PC-9 (cell line): ENCODE results near the gene C21orf58. TPM values are rescaled to one million over a fixed set of nuclear protein-coding genes. Genes with fewer than 3 reads are reported as not detected.

Source experiments
- BruUV-seq: library from RNA; stranded (reverse); fragments of 400-500 nt; replicated peaks from 2 replicates; lab custom pipeline; 2021; lab: Mats Ljungman, UMichigan
- CTCF ChIA-PET: fragments of 300-600 bp; sonication (Branson Sonifier 250); formaldehyde crosslinking; loops from one replicate; lab custom pipeline; 2022; ENCODE audit warnings: antibody characterized with exemption; lab: Charles Lee
- POLR2A ChIA-PET: fragments of 300-600 bp; sonication (Branson Sonifier 250); formaldehyde crosslinking; loops from one replicate; lab custom pipeline; 2022; ENCODE audit warnings: antibody characterized with exemption; ENCODE audit not compliant: unreplicated experiment; lab: Charles Lee
- DNase-seq, 2 experiments: peaks; one replicate each; pipeline versions ENCODE4 v3.0.0 to v3.0.0-alpha.2; 2015 to 2022; ENCODE audit warnings: mixed read lengths in 1 of 2
- H2AFZ ChIP-seq: fragments of 200-600 bp; sonication (generic); 2 replicates; pipeline ENCODE4 v1.8.1; 2017; ENCODE audit warnings: antibody characterized with exemption
- H3F3A ChIP-seq: fragments of 200-600 bp; sonication (generic); 2 replicates; pipeline ENCODE4 v1.8.1; 2017; ENCODE audit warnings: antibody characterized with exemption, mild to moderate bottlenecking, low read depth; ENCODE audit not compliant: insufficient read depth
- H3K27ac ChIP-seq: fragments of 200-600 bp; sonication (generic); 2 replicates; pipeline ENCODE4 v1.6.1; 2016; ENCODE audit warnings: mixed run types
- H3K27me3 ChIP-seq: fragments of 200-600 bp; sonication (generic); 2 replicates; pipeline ENCODE4 v1.6.1; 2016; ENCODE audit warnings: low read depth, mixed run types; ENCODE audit not compliant: insufficient read depth
- H3K36me3 ChIP-seq: fragments of 200-600 bp; sonication (generic); 2 replicates; pipeline ENCODE4 v1.6.1; 2016; ENCODE audit warnings: low read depth, mixed run types
- H3K4me1 ChIP-seq: fragments of 200-600 bp; sonication (generic); replicated peaks from 2 replicates; pipeline ENCODE4 v1.6.1; 2016; ENCODE audit warnings: mixed run types; ENCODE audit not compliant: insufficient read depth
- H3K4me2 ChIP-seq: fragments of 200-600 bp; sonication (generic); 2 replicates; pipeline ENCODE4 v1.6.1; 2017; ENCODE audit warnings: mixed run types
- H3K4me3 ChIP-seq: fragments of 200-600 bp; sonication (generic); 2 replicates; pipeline ENCODE4 v1.6.1; 2016; ENCODE audit warnings: mixed run types
- H3K79me2 ChIP-seq: fragments of 200-600 bp; sonication (generic); 2 replicates; pipeline ENCODE4 v1.6.1; 2017; ENCODE audit warnings: low read depth, mixed run types
- H3K9me2 ChIP-seq: fragments of 200-600 bp; sonication (generic); 2 replicates; pipeline ENCODE4 v1.8.1; 2017; ENCODE audit warnings: mild to moderate bottlenecking; ENCODE audit not compliant: insufficient read depth
- H3K9me3 ChIP-seq: fragments of 200-600 bp; sonication (generic); 2 replicates; pipeline ENCODE4 v1.8.1; 2016; ENCODE audit warnings: low read depth; ENCODE audit not compliant: insufficient read depth
- H4K20me1 ChIP-seq: fragments of 200-600 bp; sonication (generic); 2 replicates; pipeline ENCODE4 v1.8.1; 2017; ENCODE audit not compliant: insufficient read depth
- EZH2 ChIP-seq: fragments of 200-600 bp; sonication (generic); IDR thresholded peaks from 2 replicates; pipeline ENCODE4 v1.8.0; 2017; ENCODE audit warnings: antibody characterized with exemption, low read depth
- intact Hi-C: fragments of 100-400 bp; cut with micrococcal nuclease; formaldehyde crosslinking; loops from one replicate; pipeline ENCODE4 v1.10.0; 2022; ENCODE audit not compliant: unreplicated experiment
- total RNA-seq: library from RNA; stranded (reverse); gene quantifications from 2 replicates; pipeline ENCODE4 v1.2.3, GENCODE V29; 2021
- TF ChIP-seq, protein P1 (sequence below): fragments of 200-600 bp; sonication (generic); conservative IDR thresholded peaks from 2 replicates; pipeline ENCODE4 v1.6.1; 2017; ENCODE audit warnings: mixed run types, antibody characterized with exemption, mild to moderate bottlenecking, moderate library complexity

The C21orf58 gene
- total RNA-seq, 1 experiment from 2014 or later, result 28.9 TPM

DNA sequence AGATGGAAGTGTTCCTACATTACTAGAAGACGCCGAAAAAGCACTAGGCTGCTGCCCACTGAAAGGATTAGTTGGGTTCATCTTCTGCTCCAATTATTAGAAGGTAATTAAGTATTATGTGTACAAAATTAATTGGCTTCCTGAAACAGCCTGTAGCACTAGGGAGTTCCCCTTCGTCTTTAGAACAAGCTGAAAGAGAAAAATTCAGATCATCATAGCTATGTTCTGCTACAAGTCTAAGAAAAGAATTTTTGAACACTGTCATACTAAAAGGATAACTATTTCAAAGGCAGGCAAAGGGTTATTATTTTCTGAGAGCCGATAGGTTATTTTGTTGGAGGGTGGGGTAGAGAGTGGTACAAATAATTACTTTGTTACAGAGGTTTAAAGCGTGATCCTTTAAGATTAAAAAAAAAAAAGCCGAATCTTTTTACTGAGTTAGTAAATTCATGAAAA lies 38.4 kb downstream of the C21orf58 start, which contains the start of gene MCM3AP:
TSS of gene MCM3AP (minus strand) at position 406 of the 456 bp plus-strand sequence. CDS start at position 81, 325 bp downstream.
- H3K27me3 ChIP-seq, result no peaks in the 10 kb centered on the region
- peak within 1 kb of the TSS; percentile 69 for H3K4me3 ChIP-seq
- no peak for DNase-seq
- peak within 1 kb of the TSS; percentile 70 for H3K27ac ChIP-seq
- CTCF ChIA-PET, result no interaction called here
- H3K4me1 ChIP-seq, result peaks cover 29% of the 10 kb centered on the region
- peak within 1 kb of the TSS; percentile 77 for H2AFZ ChIP-seq
- intact Hi-C loops, result loop anchor here (10.0 kb wide), 1 partner anchor 140 kb away; no protein-coding TSS in a partner anchor
- H3K36me3 ChIP-seq, result no peaks in the 10 kb centered on the region; the same call in 1 of the 2 replicates
- H3K9me2 ChIP-seq, result no peaks in the 10 kb centered on the region
- peak within 1 kb of the TSS; percentile 94 for H3K4me2 ChIP-seq
- no peak for TF ChIP-seq EZH2
- TF ChIP-seq, protein P1, sequence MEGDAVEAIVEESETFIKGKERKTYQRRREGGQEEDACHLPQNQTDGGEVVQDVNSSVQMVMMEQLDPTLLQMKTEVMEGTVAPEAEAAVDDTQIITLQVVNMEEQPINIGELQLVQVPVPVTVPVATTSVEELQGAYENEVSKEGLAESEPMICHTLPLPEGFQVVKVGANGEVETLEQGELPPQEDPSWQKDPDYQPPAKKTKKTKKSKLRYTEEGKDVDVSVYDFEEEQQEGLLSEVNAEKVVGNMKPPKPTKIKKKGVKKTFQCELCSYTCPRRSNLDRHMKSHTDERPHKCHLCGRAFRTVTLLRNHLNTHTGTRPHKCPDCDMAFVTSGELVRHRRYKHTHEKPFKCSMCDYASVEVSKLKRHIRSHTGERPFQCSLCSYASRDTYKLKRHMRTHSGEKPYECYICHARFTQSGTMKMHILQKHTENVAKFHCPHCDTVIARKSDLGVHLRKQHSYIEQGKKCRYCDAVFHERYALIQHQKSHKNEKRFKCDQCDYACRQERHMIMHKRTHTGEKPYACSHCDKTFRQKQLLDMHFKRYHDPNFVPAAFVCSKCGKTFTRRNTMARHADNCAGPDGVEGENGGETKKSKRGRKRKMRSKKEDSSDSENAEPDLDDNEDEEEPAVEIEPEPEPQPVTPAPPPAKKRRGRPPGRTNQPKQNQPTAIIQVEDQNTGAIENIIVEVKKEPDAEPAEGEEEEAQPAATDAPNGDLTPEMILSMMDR, result no peak
- peaks cover 41% of the 10 kb centered on the region for H3K79me2 ChIP-seq
- POLR2A ChIA-PET, result no interaction called here
- BruUV-seq, result no TSS peak
- H3K9me3 ChIP-seq, result no peaks in the 10 kb centered on the region
- peaks cover 8% of the 10 kb centered on the region; the same call in 1 of the 2 replicates for H4K20me1 ChIP-seq
- peaks cover 17% of the 10 kb centered on the region; the same call in 1 of the 2 replicates for H3F3A ChIP-seq

DNA sequence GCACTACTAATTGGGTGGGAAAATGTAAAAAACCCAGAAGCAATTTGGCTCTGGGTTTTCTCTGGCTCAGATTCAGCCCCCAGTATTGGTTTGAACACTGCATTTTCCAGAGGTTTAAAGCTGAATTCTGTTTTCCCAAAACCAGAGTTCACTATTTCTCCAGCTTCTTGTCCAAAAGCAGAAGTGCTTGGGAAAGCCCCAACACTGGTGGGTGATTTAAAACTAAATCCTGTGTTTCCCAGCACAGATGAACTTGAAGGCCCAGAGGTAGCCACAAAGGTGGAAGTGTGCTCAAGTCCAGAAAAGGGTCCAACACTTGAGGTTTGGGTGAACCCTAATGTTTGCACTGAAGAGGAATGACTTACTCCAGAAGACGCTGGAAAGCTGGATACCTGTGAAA lies 38.9 kb downstream of the C21orf58 start:
- peaks cover 4% of the 10 kb centered on the region; the same call in 1 of the 2 replicates for H3K36me3 ChIP-seq
- H2AFZ ChIP-seq, result no peak overlapping the region
- no peak for DNase-seq
- H3K9me2 ChIP-seq, result no peaks in the 10 kb centered on the region
- no peak overlapping the region for H3K27ac ChIP-seq
- H4K20me1 ChIP-seq, result peaks cover 8% of the 10 kb centered on the region; the same call in 1 of the 2 replicates
- H3K27me3 ChIP-seq, result no peaks in the 10 kb centered on the region
- no peak for TF ChIP-seq EZH2
- TF ChIP-seq, protein P1, result no peak
- ChIA-PET POLR2A (no interaction called here), CTCF (no interaction called here)
- H3K9me3 ChIP-seq, result no peaks in the 10 kb centered on the region
- H3K4me2 ChIP-seq, result peak overlapping the region; percentile 94
- H3K79me2 ChIP-seq, result peaks cover 41% of the 10 kb centered on the region
- H3K4me3 ChIP-seq, result peak overlapping the region; percentile 69
- H3F3A ChIP-seq, result peaks cover 17% of the 10 kb centered on the region; the same call in 1 of the 2 replicates
- no TSS peak for BruUV-seq
- intact Hi-C loops, result loop anchor here (10.0 kb wide), 1 partner anchor 140 kb away; no protein-coding TSS in a partner anchor
- peaks cover 29% of the 10 kb centered on the region for H3K4me1 ChIP-seq

DNA sequence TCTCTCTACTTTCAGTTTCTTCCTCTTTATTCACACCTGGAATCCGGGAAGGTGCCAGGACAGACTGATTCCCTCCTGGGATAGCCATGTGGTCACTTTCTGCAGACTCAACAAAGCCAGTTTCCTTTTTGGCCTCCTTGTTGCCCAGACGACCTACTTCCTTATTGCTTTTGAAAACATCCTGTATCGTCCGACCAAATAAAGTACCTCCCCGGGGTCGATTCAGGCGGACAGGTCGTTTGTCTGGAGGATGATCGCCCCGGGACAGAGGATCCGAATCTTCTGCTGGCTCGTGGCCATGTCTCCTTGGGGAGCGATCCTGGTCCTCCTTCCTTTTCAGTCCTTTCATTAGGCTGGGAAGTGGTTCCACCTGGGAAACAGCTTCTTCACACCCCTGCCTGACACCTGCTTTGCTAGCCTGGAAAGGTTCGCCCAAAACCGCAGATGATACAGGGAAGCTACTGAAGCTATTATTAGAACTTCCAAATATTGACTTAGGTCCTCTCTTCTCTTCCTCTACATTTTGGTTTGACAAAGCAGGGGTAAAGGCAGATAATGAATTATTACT lies 39.5 kb downstream of the C21orf58 start:
- Histone ChIP-seq H3K36me3 (peaks cover 5% of the 10 kb centered on the region; the same call in 1 of the 2 replicates), H3K27ac (no peak overlapping the region), H3K4me1 (peaks cover 29% of the 10 kb centered on the region), H2AFZ (no peak overlapping the region), H3K27me3 (no peaks in the 10 kb centered on the region), H3K9me2 (no peaks in the 10 kb centered on the region), H3K9me3 (no peaks in the 10 kb centered on the region), H3K79me2 (peaks cover 41% of the 10 kb centered on the region), H3F3A (peaks cover 17% of the 10 kb centered on the region; the same call in 1 of the 2 replicates), H3K4me3 (peak overlapping the region; percentile 69; the same call in 1 of the 2 replicates), H4K20me1 (peaks cover 8% of the 10 kb centered on the region; the same call in 1 of the 2 replicates), H3K4me2 (peak overlapping the region; percentile 94)
- intact Hi-C loops, result loop anchor here (10.0 kb wide), 1 partner anchor 139 kb away; no protein-coding TSS in a partner anchor
- CTCF ChIA-PET, result no interaction called here
- DNase-seq, result no peak
- POLR2A ChIA-PET, result interaction anchor here (0.6 kb wide), 1 partner anchor 239 kb away, joined by 5 read pairs; no protein-coding TSS in a partner anchor
- no TSS peak for BruUV-seq
- TF ChIP-seq EZH2, result no peak
- TF ChIP-seq, protein P1, result no peak
